SK-MEL-5 (cell line): ENCODE measurements around the gene MYO16. TPM values are rescaled to one million over a fixed set of nuclear protein-coding genes. Genes with fewer than 3 reads are reported as not detected.
"Not testable (repeated sequence)": the region's sequence is repeated elsewhere in the genome, so short reads cannot be mapped to it uniquely, and the experiment has no call there.

ENCODE experiments used
- DNase-seq: peaks from one replicate; pipeline ENCODE4 v3.0.0-alpha.2; 2016; ENCODE audit warnings: low read depth, low spot score
- in situ Hi-C: cut with HindIII; loops from 2 replicates; pipeline ENCODE4 v1.10.0; 2016; ENCODE audit warnings: low sequenced_read_pairs, high pct_unique_total_duplicates, low pct_unique_long_range_greater_than_20kb
- total RNA-seq: library from RNA; depleted of rRNA; stranded (reverse); fragments of >200 nt; shearing (Covaris generic); gene quantifications from 2 replicates; pipeline ENCODE4 v1.2.3, GENCODE V29; 2014

The MYO16 gene
- total RNA-seq, 1 experiment from 2014 or later, result 0.18 TPM

GRCh38 chr13:108963846-108964600 lies 334.6 kb downstream of the MYO16 start:
- in situ Hi-C loops, result no loop called here
- no peak for DNase-seq

GRCh38 chr13:108964606-108965005 lies 335.2 kb downstream of the MYO16 start:
- DNase-seq, result no peak
- in situ Hi-C loops, result no loop called here

- DNase-seq, result no peak
- in situ Hi-C loops, result no loop called here
These were observed 338.0 kb downstream of the MYO16 start for GRCh38 chr13:108967371-108967770.

- no peak for DNase-seq
- in situ Hi-C loops, result no loop called here
These were observed 339.2 kb downstream of the MYO16 start for GRCh38 chr13:108968566-108968965.

GRCh38 chr13:108974686-108975085 lies 345.3 kb downstream of the MYO16 start:
- DNase-seq, result no peak
- in situ Hi-C loops, result no loop called here

GRCh38 chr13:108980237-108980636 lies 350.8 kb downstream of the MYO16 start:
- in situ Hi-C loops, result no loop called here
- DNase-seq, result no peak

GRCh38 chr13:108981407-108981806 lies 352.0 kb downstream of the MYO16 start:
- no peak for DNase-seq
- in situ Hi-C loops, result no loop called here

- in situ Hi-C loops, result no loop called here
These were observed 353.9 kb downstream of the MYO16 start for GRCh38 chr13:108983273-108983672.

GRCh38 chr13:108984251-108984920 lies 355.0 kb downstream of the MYO16 start:
- DNase-seq, result no peak
- in situ Hi-C loops, result no loop called here

More at GRCh38 chr13:108983273-108983672, 353.9 kb downstream of the MYO16 start:
- DNase-seq, result no peak

GRCh38 chr13:108985166-108985565 lies 355.8 kb downstream of the MYO16 start:
- in situ Hi-C loops, result no loop called here
- no peak for DNase-seq

GRCh38 chr13:108987517-108987916 lies 358.1 kb downstream of the MYO16 start:
- peak; percentile 98 for DNase-seq
- in situ Hi-C loops, result no loop called here

GRCh38 chr13:108987944-108988343 lies 358.5 kb downstream of the MYO16 start:
- in situ Hi-C loops, result no loop called here
- no peak for DNase-seq

- DNase-seq, in situ Hi-C loops: not testable (repeated sequence)
These were observed 362.0 kb downstream of the MYO16 start for GRCh38 chr13:108991416-108991815.

- DNase-seq, result no peak
- in situ Hi-C loops, result no loop called here
These were observed 363.9 kb downstream of the MYO16 start for GRCh38 chr13:108993346-108993745.

- no peak for DNase-seq
- in situ Hi-C loops, result no loop called here
These were observed 367.0 kb downstream of the MYO16 start for GRCh38 chr13:108996430-108996829.

- no peak for DNase-seq
- in situ Hi-C loops, result no loop called here
These were observed 370.8 kb downstream of the MYO16 start for GRCh38 chr13:109000207-109000606.

- in situ Hi-C loops, result no loop called here
- no peak for DNase-seq
These were observed 373.5 kb downstream of the MYO16 start for GRCh38 chr13:109002934-109003333.

GRCh38 chr13:109007946-109008345 lies 378.5 kb downstream of the MYO16 start:
- DNase-seq, result no peak
- in situ Hi-C loops, result no loop called here

GRCh38 chr13:109009756-109010155 lies 380.3 kb downstream of the MYO16 start:
- DNase-seq, result no peak
- in situ Hi-C loops, result no loop called here
